Neural progenitor cell (in vitro differentiated cells): Measurements from ENCODE around the gene KDM8.

Source experiments
- EZH2phosphoT487 ChIP-seq: fragments of 200-600 bp; sonication (generic); IDR thresholded peaks from 2 replicates; pipeline ENCODE4 v1.6.1; 2017; ENCODE audit warnings: antibody characterized with exemption
- TF ChIP-seq, protein P1 (sequence below): fragments of 200-600 bp; sonication (generic); IDR thresholded peaks from 2 replicates; pipeline ENCODE4 v1.5.1; 2017; ENCODE audit warnings: antibody characterized with exemption, mild to moderate bottlenecking

DNA sequence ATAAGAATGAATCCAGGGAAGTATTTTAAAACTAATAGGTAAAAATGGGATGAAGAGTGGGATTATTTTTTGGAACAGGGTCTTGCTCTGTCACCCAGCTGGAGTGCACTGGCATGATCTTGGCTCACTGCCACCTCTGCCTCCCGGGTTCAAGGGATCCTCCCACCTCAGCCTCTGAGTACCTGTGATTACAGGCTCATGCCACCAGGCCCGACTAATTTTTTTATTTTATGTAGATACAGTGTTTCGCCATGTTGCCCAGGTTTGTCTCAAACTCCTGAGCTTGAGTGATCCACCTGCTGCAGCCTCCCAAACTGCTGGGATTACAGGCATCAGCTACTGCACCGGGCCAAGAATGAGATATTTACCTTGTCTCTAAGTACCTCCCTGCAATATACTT, 43.1 kb downstream of the KDM8 start:
- TF ChIP-seq, protein P1, sequence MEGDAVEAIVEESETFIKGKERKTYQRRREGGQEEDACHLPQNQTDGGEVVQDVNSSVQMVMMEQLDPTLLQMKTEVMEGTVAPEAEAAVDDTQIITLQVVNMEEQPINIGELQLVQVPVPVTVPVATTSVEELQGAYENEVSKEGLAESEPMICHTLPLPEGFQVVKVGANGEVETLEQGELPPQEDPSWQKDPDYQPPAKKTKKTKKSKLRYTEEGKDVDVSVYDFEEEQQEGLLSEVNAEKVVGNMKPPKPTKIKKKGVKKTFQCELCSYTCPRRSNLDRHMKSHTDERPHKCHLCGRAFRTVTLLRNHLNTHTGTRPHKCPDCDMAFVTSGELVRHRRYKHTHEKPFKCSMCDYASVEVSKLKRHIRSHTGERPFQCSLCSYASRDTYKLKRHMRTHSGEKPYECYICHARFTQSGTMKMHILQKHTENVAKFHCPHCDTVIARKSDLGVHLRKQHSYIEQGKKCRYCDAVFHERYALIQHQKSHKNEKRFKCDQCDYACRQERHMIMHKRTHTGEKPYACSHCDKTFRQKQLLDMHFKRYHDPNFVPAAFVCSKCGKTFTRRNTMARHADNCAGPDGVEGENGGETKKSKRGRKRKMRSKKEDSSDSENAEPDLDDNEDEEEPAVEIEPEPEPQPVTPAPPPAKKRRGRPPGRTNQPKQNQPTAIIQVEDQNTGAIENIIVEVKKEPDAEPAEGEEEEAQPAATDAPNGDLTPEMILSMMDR = no peak
- TF ChIP-seq EZH2phosphoT487 = no peak
